GM23248 (cell line): Measurements from ENCODE around the gene CENPX. TPM values are rescaled to one million over a fixed set of nuclear protein-coding genes. Genes with fewer than 3 reads are reported as not detected.

Experiments
- DNase-seq: peaks from one replicate; pipeline ENCODE4 v3.0.0-alpha.2; 2015
- H2AFZ ChIP-seq: fragments of 200-600 bp; sonication (generic); 2 replicates; pipeline ENCODE4 v1.6.1; 2016; ENCODE audit warnings: antibody characterized with exemption
- H3F3A ChIP-seq: fragments of 200-600 bp; sonication (generic); 2 replicates; pipeline ENCODE4 v1.6.1; 2016; ENCODE audit warnings: mild to moderate bottlenecking, antibody characterized with exemption, mixed run types; ENCODE audit not compliant: insufficient read depth
- H3K27ac ChIP-seq: fragments of 200-600 bp; sonication (generic); 2 replicates; pipeline ENCODE4 v1.5.1; 2016; ENCODE audit warnings: mild to moderate bottlenecking
- H3K27me3 ChIP-seq: fragments of 200-600 bp; sonication (generic); replicated peaks from 2 replicates; pipeline ENCODE4 v1.6.1; 2016; ENCODE audit warnings: mild to moderate bottlenecking; ENCODE audit not compliant: insufficient read depth
- H3K36me3 ChIP-seq: fragments of 200-600 bp; sonication (generic); 2 replicates; pipeline ENCODE4 v1.6.1; 2016; ENCODE audit warnings: low read depth, mild to moderate bottlenecking
- H3K4me1 ChIP-seq: fragments of 200-600 bp; sonication (generic); 2 replicates; pipeline ENCODE4 v1.6.1; 2016; ENCODE audit warnings: mild to moderate bottlenecking; ENCODE audit not compliant: insufficient read depth
- H3K4me2 ChIP-seq: fragments of 200-600 bp; sonication (generic); one replicate; pipeline ENCODE4 v1.6.1; 2016; ENCODE audit warnings: mild to moderate bottlenecking; ENCODE audit not compliant: unreplicated experiment
- H3K4me3 ChIP-seq: fragments of 200-600 bp; sonication (generic); 2 replicates; pipeline ENCODE4 v1.5.1; 2016; ENCODE audit warnings: mild to moderate bottlenecking
- H3K79me2 ChIP-seq: fragments of 200-600 bp; sonication (generic); 2 replicates; pipeline ENCODE4 v1.6.1; 2016; ENCODE audit warnings: mild to moderate bottlenecking; ENCODE audit not compliant: insufficient read depth
- H3K9ac ChIP-seq: fragments of 200-600 bp; sonication (generic); 2 replicates; pipeline ENCODE4 v1.6.1; 2016; ENCODE audit warnings: mild to moderate bottlenecking
- H3K9me2 ChIP-seq: fragments of 200-600 bp; sonication (generic); 2 replicates; pipeline ENCODE4 v1.6.1; 2016; ENCODE audit warnings: mixed run types, mild to moderate bottlenecking, moderate library complexity; ENCODE audit not compliant: insufficient read depth
- H3K9me3 ChIP-seq: fragments of 200-600 bp; sonication (generic); one replicate; pipeline ENCODE4 v1.6.1; 2017; ENCODE audit warnings: low read depth
- H4K20me1 ChIP-seq: fragments of 200-600 bp; sonication (generic); 2 replicates; pipeline ENCODE4 v1.6.0; 2016; ENCODE audit not compliant: insufficient read depth
- EZH2 ChIP-seq: fragments of 200-600 bp; sonication (generic); IDR thresholded peaks from 2 replicates; pipeline ENCODE4 v1.6.1; 2018; ENCODE audit warnings: antibody characterized with exemption, mild to moderate bottlenecking; ENCODE audit not compliant: insufficient read depth, poor library complexity, severe bottlenecking
- EZH2phosphoT487 ChIP-seq: fragments of 200-600 bp; sonication (generic); IDR thresholded peaks from 2 replicates; pipeline ENCODE4 v1.6.1; 2018; ENCODE audit warnings: antibody characterized with exemption, moderate library complexity, mild to moderate bottlenecking, low read depth; ENCODE audit not compliant: insufficient read depth
- WGBS, 2 experiments: methylation state at CpG; one replicate each; pipeline ENCODE4 v1.1.6; 2015 to 2017; ENCODE audit warnings: low lambda C conversion rate in 2 of 2, low coverage in 1 of 2; ENCODE audit errors: missing lambda C conversion rate in 2 of 2; 5-methylcytosine and 5-hydroxymethylcytosine counted together
- in situ Hi-C: fragments of 300-500 bp; cut with MboI; formaldehyde crosslinking; loops from 2 replicates; pipeline ENCODE4 v1.15.0; 2020
- polyA plus RNA-seq: library from polyadenylated mRNA; unstranded; fragments of >200 nt; fragmentation: Nextera tagmentation; extraction: Ambion mirVana; gene quantifications from 2 replicates; pipeline ENCODE4 v1.2.1, GENCODE V29; 2016
- total RNA-seq: library from RNA; depleted of rRNA; stranded (reverse); fragments of >200 nt; shearing (Covaris generic); gene quantifications from 2 replicates; pipeline ENCODE4 v1.2.3, GENCODE V29; 2014; rRNA removed

The CENPX gene
- total and polyA plus RNA-seq, 2 experiments from 2014 or later, result 43.9 to 68.6 TPM

DNA sequence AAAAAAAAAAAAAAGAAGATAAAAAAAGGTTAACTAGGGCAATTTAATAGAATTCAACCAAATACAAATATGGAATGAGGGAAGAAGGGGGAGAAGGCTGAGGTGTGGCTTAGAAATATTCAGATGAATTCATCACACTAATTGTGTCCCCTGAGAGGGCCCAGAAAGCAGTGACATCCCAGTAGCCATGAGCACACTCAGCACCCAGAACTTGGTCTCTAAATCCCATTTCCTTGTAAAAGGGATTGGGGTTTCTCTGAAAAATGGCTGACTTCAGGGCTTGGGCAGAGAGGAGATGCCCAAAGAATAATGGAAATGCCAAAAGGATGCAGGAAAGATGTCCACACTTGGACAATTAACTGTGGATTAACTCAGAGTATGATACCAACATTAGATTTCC, 49.2 kb downstream of the CENPX start:
- no peaks in the 10 kb centered on the region for H3F3A ChIP-seq
- no peaks in the 10 kb centered on the region for H3K27me3 ChIP-seq
- no peaks in the 10 kb centered on the region for H3K9me2 ChIP-seq
- H3K27ac ChIP-seq, result no peak overlapping the region
- no peaks in the 10 kb centered on the region for H3K9me3 ChIP-seq
- H3K9ac ChIP-seq, result no peak overlapping the region
- TF ChIP-seq EZH2, result no peak
- TF ChIP-seq EZH2phosphoT487, result no peak
- H4K20me1 ChIP-seq, result no peaks in the 10 kb centered on the region
- no peaks in the 10 kb centered on the region for H3K79me2 ChIP-seq
- H3K4me3 ChIP-seq, result no peak overlapping the region
- H2AFZ ChIP-seq, result no peak overlapping the region
- DNase-seq, result no peak
- in situ Hi-C loops, result no loop called here
- no peaks in the 10 kb centered on the region for H3K36me3 ChIP-seq
- no peak overlapping the region for H3K4me2 ChIP-seq
- H3K4me1 ChIP-seq, result peaks cover under 1% of the 10 kb centered on the region; the same call in 1 of the 2 replicates

DNA sequence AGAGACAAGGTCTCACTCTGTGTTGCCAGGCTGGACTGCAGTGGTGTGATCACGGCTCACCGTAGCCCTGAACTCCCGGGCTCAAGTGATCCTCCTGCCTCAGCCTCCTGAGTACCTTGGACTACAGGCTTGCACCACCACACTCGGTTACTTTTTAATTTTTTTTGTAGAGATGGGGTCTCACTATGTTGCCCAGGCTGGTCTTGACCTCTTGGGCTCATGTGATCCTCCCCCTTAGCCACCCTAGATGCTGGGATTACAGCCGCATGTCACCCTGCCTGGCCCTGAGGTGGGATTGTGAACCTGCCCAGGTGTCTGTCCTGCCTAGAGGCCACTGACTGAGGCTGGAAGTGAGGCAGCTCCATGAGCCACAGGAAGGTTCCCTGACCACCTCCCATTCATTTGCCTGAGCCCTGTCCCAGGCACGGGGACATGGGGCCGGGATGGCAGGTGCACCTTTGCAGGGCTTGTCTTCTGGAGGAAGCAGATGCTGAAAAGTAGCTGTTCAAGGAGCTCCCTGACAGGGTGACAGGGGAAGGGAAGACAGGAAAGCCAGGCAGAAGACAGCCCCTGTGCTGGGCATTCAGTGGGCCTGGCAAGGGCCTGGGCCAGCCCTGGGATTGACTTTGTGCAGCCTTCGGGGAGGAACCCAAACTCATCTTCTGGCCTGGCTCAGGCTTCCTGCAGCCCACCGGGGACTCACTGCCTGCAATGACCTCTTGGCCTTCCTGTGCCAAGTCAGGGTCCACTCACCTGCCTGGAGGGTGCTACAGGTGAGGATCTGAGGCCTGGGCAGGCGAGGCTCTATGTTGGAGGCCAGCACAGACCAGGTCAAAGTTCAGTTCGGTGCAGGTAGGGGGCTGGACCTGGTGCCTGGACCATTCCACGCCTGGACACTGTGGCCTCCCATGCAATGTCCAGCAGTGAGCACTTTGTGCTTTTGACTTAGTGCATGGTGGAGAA, 53.5 kb downstream of the CENPX start:
- DNase-seq, result no peak
- Histone ChIP-seq H3K4me1 (peaks cover 17% of the 10 kb centered on the region; the same call in 1 of the 2 replicates), H4K20me1 (no peaks in the 10 kb centered on the region), H3K4me2 (no peak overlapping the region), H3K4me3 (no peak overlapping the region), H3K27me3 (no peaks in the 10 kb centered on the region), H3K36me3 (no peaks in the 10 kb centered on the region), H2AFZ (no peak overlapping the region), H3K79me2 (no peaks in the 10 kb centered on the region), H3F3A (peaks cover 11% of the 10 kb centered on the region), H3K9me2 (no peaks in the 10 kb centered on the region), H3K27ac (no peak overlapping the region), H3K9me3 (no peaks in the 10 kb centered on the region), H3K9ac (no peak overlapping the region)
- WGBS, 2 experiments, result 75 to 79% methylated on average over 12 of the region's 12 CpGs
- TF ChIP-seq EZH2 (no peak), EZH2phosphoT487 (no peak)
- in situ Hi-C loops, result no loop called here

Other genes with a start within 250 kb of the CENPX start
- not detected in 2 replicates for gene GCGR, start 218.7 kb downstream of the CENPX start, total RNA-seq
- not detected in 2 replicates for gene GCGR, start 218.7 kb downstream of the CENPX start, polyA plus RNA-seq
- gene MCRIP1, start 189.6 kb downstream of the CENPX start, total RNA-seq, result 102 and 135 TPM in 2 replicates
- 145 and 147 TPM in 2 replicates for gene MCRIP1, start 189.6 kb downstream of the CENPX start, polyA plus RNA-seq
- gene PPP1R27, start 187.8 kb downstream of the CENPX start, total RNA-seq, result not detected in 2 replicates
- gene PPP1R27, start 187.8 kb downstream of the CENPX start, polyA plus RNA-seq, result 0.37 TPM in 1 of 2 replicates, not detected in the other
- 3,203 and 4,003 TPM in 2 replicates for gene P4HB, start 162.3 kb downstream of the CENPX start, total RNA-seq
- 1,651 and 1,674 TPM in 2 replicates for gene P4HB, start 162.3 kb downstream of the CENPX start, polyA plus RNA-seq
- 193 and 208 TPM in 2 replicates for gene ARHGDIA, start 151.5 kb downstream of the CENPX start, total RNA-seq
- 310 and 313 TPM in 2 replicates for gene ARHGDIA, start 151.5 kb downstream of the CENPX start, polyA plus RNA-seq
- gene ALYREF, start 131.3 kb downstream of the CENPX start, total RNA-seq, result 80.6 and 100 TPM in 2 replicates
- gene ALYREF, start 131.3 kb downstream of the CENPX start, polyA plus RNA-seq, result 6.9 and 8.6 TPM in 2 replicates
- 175 and 179 TPM in 2 replicates for gene ANAPC11, start 131.2 kb downstream of the CENPX start, total RNA-seq
- gene ANAPC11, start 131.2 kb downstream of the CENPX start, polyA plus RNA-seq, result 428 and 436 TPM in 2 replicates
- 2.4 TPM in 2 replicates for gene NPB, start 120.6 kb downstream of the CENPX start, total RNA-seq
- 1.1 and 1.6 TPM in 2 replicates for gene NPB, start 120.6 kb downstream of the CENPX start, polyA plus RNA-seq
- gene PCYT2, start 111.5 kb downstream of the CENPX start, total RNA-seq, result 34.7 and 36.9 TPM in 2 replicates
- gene PCYT2, start 111.5 kb downstream of the CENPX start, polyA plus RNA-seq, result 25.6 and 27.6 TPM in 2 replicates
- 13.1 and 14.5 TPM in 2 replicates for gene SIRT7, start 104.7 kb downstream of the CENPX start, total RNA-seq
- gene SIRT7, start 104.7 kb downstream of the CENPX start, polyA plus RNA-seq, result 9.3 and 11.4 TPM in 2 replicates
- 17.7 and 19.8 TPM in 2 replicates for gene MAFG, start 95.1 kb downstream of the CENPX start, total RNA-seq
- gene MAFG, start 95.1 kb downstream of the CENPX start, polyA plus RNA-seq, result 5.0 and 6.4 TPM in 2 replicates
- gene PYCR1, start 85.6 kb downstream of the CENPX start, total RNA-seq, result 229 and 279 TPM in 2 replicates
- gene PYCR1, start 85.6 kb downstream of the CENPX start, polyA plus RNA-seq, result 181 and 197 TPM in 2 replicates
- not detected in 2 replicates for gene MYADML2, start 75.6 kb downstream of the CENPX start, total RNA-seq
- 0.14 TPM in 1 of 2 replicates, not detected in the other for gene MYADML2, start 75.6 kb downstream of the CENPX start, polyA plus RNA-seq
- not detected in 2 replicates for gene NOTUM, start 61.7 kb downstream of the CENPX start, total RNA-seq
- not detected in 2 replicates for gene NOTUM, start 61.7 kb downstream of the CENPX start, polyA plus RNA-seq
- gene ASPSCR1, start 45.2 kb downstream of the CENPX start, total RNA-seq, result 23.4 and 23.5 TPM in 2 replicates
- gene ASPSCR1, start 45.2 kb downstream of the CENPX start, polyA plus RNA-seq, result 20.6 and 22.6 TPM in 2 replicates
- gene LRRC45, start 427 bp upstream of the CENPX start, total RNA-seq, result 14.8 and 15.3 TPM in 2 replicates
- gene LRRC45, start 427 bp upstream of the CENPX start, polyA plus RNA-seq, result 4.4 and 4.5 TPM in 2 replicates
- gene RAC3, start 8.8 kb upstream of the CENPX start, total RNA-seq, result 5.4 and 7.9 TPM in 2 replicates
- gene RAC3, start 8.8 kb upstream of the CENPX start, polyA plus RNA-seq, result 1.3 and 1.8 TPM in 2 replicates
- gene DCXR, start 14.8 kb upstream of the CENPX start, total RNA-seq, result 75.8 and 83.5 TPM in 2 replicates
- gene DCXR, start 14.8 kb upstream of the CENPX start, polyA plus RNA-seq, result 69.9 and 70.2 TPM in 2 replicates
- 59.8 and 61.2 TPM in 2 replicates for gene RFNG, start 28.9 kb upstream of the CENPX start, total RNA-seq
- 10.6 and 11.8 TPM in 2 replicates for gene RFNG, start 28.9 kb upstream of the CENPX start, polyA plus RNA-seq
- gene GPS1, start 29.0 kb upstream of the CENPX start, total RNA-seq, result 130 and 138 TPM in 2 replicates
- gene GPS1, start 29.0 kb upstream of the CENPX start, polyA plus RNA-seq, result 101 and 104 TPM in 2 replicates
- 61.2 and 96.4 TPM in 2 replicates for gene DUS1L, start 42.9 kb upstream of the CENPX start, total RNA-seq
- 13.3 and 27.7 TPM in 2 replicates for gene DUS1L, start 42.9 kb upstream of the CENPX start, polyA plus RNA-seq
- 33.8 and 38.2 TPM in 2 replicates for gene FASN, start 75.4 kb upstream of the CENPX start, total RNA-seq
- 12.7 and 16.3 TPM in 2 replicates for gene FASN, start 75.4 kb upstream of the CENPX start, polyA plus RNA-seq
- 12.3 and 15.3 TPM in 2 replicates for gene CCDC57, start 190.0 kb upstream of the CENPX start, total RNA-seq
- gene CCDC57, start 190.0 kb upstream of the CENPX start, polyA plus RNA-seq, result 6.2 and 10.6 TPM in 2 replicates
- 550 and 595 TPM in 2 replicates for gene SLC16A3, start 206.2 kb upstream of the CENPX start, total RNA-seq
- gene SLC16A3, start 206.2 kb upstream of the CENPX start, polyA plus RNA-seq, result 95.5 and 97.7 TPM in 2 replicates